ENCODE results near the gene SESN1. TPM values are rescaled to one million over a fixed set of nuclear protein-coding genes. Genes with fewer than 3 reads are reported as not detected.
A peak's percentile ranks its signal among the peaks of the same experiment; 100 is the strongest.

SESN1 gene
- total RNA-seq, 1 experiment from 2014 or later = 17.5 TPM

DNA sequence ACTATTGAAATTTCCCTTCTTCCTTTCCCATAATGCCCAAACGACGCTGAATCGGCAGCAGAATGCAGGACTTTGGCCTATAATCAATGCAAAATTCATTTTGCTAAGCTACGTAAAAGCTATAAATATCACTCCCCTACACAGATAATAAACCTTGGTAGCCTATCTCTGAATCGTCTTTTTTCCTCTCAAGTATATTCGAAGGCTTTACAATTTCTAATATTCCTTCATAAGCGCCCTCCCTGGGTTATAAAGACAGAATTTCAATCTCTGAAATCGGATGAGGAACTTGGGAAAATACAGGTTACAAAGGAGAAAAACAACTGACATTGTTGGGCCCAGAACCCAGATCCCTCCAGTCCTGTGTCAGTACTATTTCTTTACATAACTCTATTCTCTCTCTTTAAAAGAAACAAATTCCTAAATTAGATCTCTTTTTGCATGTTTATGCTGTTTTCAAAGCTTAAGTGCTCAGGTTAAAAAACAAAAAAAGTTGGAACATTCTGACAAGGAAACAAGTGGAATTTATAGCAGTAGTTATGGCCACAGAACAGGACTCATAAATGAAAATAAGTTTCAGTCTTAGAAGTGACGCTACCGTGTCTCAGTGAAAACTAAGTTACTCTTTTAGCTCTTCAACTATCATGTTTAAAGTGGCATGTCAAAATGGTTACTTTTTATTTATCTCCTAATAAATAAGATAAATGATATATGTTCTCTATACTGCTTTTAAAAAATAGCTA, 84.5 kb downstream of the SESN1 start:
- H4K5ac ChIP-seq (ENCODE audit: insufficient read length, low read depth, low read length) = no peak overlapping the region
- Mint-ChIP-seq H3K27me3 (ENCODE audit: low read depth) (no peaks in the 10 kb centered on the region), H3K27ac (peak overlapping the region; percentile 60 to 97 (median 62); a peak in 5 of 7 replicates), H3K9me3 (no peaks in the 10 kb centered on the region), H3K36me3 (ENCODE audit: insufficient read depth in 1 of 3, low read depth in 3 of 3) (no peaks in the 10 kb centered on the region), H3K4me1 (peaks cover 28 to 29% of the 10 kb centered on the region in 2 experiments), H3K4me3 (peak overlapping the region; percentile 86 to 95)
- peak overlapping the region; percentile 96 for H3K4me2 ChIP-seq (ENCODE audit: insufficient read depth, insufficient read length, low read length)
- TF ChIP-seq CTCF (conservative IDR thresholded peaks at IDR 0.05) = no peak
- no peak overlapping the region for H2BK120ac ChIP-seq (ENCODE audit: low read depth, low read length, poor library complexity, severe bottlenecking)
- no peak overlapping the region for H3K23ac ChIP-seq (ENCODE audit: insufficient read length, low read depth, low read length)
- H2BK20ac ChIP-seq (ENCODE audit: low read depth, low read length, poor library complexity, severe bottlenecking) = no peak overlapping the region
- H3K23me2 ChIP-seq (ENCODE audit: insufficient read length, low read depth, low read length, poor library complexity, severe bottlenecking) = peaks cover 4% of the 10 kb centered on the region
- DNase-seq = no peak
- no peaks in the 10 kb centered on the region for H3K9me3 ChIP-seq (ENCODE audit: control insufficient read depth, low read depth, low read length)
- H3K18ac ChIP-seq (ENCODE audit: insufficient read length, low read depth, low read length) = no peak overlapping the region
- peak overlapping the region; percentile 87 for H3K9ac ChIP-seq (ENCODE audit: extremely low read depth, insufficient read length, low read length)
- H3K79me1 ChIP-seq (ENCODE audit: insufficient read depth, low read depth, low read length, poor library complexity, severe bottlenecking) = no peaks in the 10 kb centered on the region
- peak overlapping the region; percentile 70 for H2AFZ ChIP-seq (ENCODE audit: low read length)
- H3K14ac ChIP-seq (ENCODE audit: insufficient read depth, low read length) = no peak overlapping the region
- H3K27me3 ChIP-seq (ENCODE audit: insufficient read depth, low read length) = no peaks in the 10 kb centered on the region
- H2BK15ac ChIP-seq (ENCODE audit: low read depth, low read length) = no peak overlapping the region
- H3K27ac ChIP-seq (ENCODE audit: insufficient read length, low read depth, low read length) = no peak overlapping the region
- no peaks in the 10 kb centered on the region for H3K79me2 ChIP-seq (ENCODE audit: insufficient read depth, low read length)
- no peaks in the 10 kb centered on the region for H3K4me1 ChIP-seq (ENCODE audit: insufficient read depth, low read length)
- no peak overlapping the region for H3T11ph ChIP-seq (ENCODE audit: low read length)
- H4K91ac ChIP-seq (ENCODE audit: insufficient read length, low read depth, low read length) = no peak overlapping the region
- no peak overlapping the region for H2BK12ac ChIP-seq (ENCODE audit: insufficient read length, low read depth, low read length)
- H2AK5ac ChIP-seq (ENCODE audit: insufficient read length, low read length) = no peak overlapping the region
- H4K20me1 ChIP-seq (ENCODE audit: control insufficient read depth, insufficient read depth, insufficient read length) = no peaks in the 10 kb centered on the region
- H3K4ac ChIP-seq (ENCODE audit: low read depth, low read length) = no peak overlapping the region
- no CpG with 5 or more reads among the region's 10 CpGs for WGBS (ENCODE audit: extremely low coverage, insufficient read length, low lambda C conversion rate)
- H4K8ac ChIP-seq (replicated peaks; ENCODE audit: insufficient read length, low read depth, low read length) = no peak overlapping the region
- H2BK5ac ChIP-seq (ENCODE audit: insufficient read length, low read length) = no peak overlapping the region
- no peak overlapping the region for H3K56ac ChIP-seq (ENCODE audit: insufficient read length, low read depth, low read length)

Data from H9 (cell line).